CD4-positive, CD25-positive, alpha-beta regulatory T cell (primary cell): Measurements from ENCODE around the gene OSBPL8. TPM values are rescaled to one million over a fixed set of nuclear protein-coding genes. Genes with fewer than 3 reads are reported as not detected.

Experiments used
- ATAC-seq, 2 donors: fragments of 150-1000 bp; cut with Tn5 transposase; one replicate each; pipeline ENCODE4 v1.10.0; 2021; ENCODE audit warnings: low read depth in 2 of 2, moderate number of reproducible peaks in 2 of 2, moderate library complexity in 1 of 2
- DNase-seq, 3 donors: peaks; one replicate each; pipeline versions ENCODE4 v3.0.0 to v3.0.0-alpha.2; 2012 to 2022; ENCODE audit warnings: mixed read lengths in 1 of 3
- H3K27ac ChIP-seq: one replicate; pipeline ENCODE4 v1.7.0; 2013; ENCODE audit warnings: mild to moderate bottlenecking, low read length; ENCODE audit not compliant: insufficient read depth, poor library complexity, severe bottlenecking
- H3K27me3 ChIP-seq: one replicate; pipeline ENCODE4 v1.7.0; 2013; ENCODE audit warnings: low read length; ENCODE audit not compliant: control insufficient read depth, insufficient read depth
- H3K36me3 ChIP-seq: one replicate; pipeline ENCODE4 v1.7.0; 2013; ENCODE audit warnings: mild to moderate bottlenecking, low read length, moderate library complexity; ENCODE audit not compliant: control insufficient read depth, insufficient read depth
- H3K4me1 ChIP-seq: 2 replicates; pipeline ENCODE4 v1.7.0; 2013; ENCODE audit warnings: mild to moderate bottlenecking, low read length; ENCODE audit not compliant: insufficient read depth, control insufficient read depth, poor library complexity, severe bottlenecking
- H3K4me3 ChIP-seq: one replicate; pipeline ENCODE4 v1.7.0; 2013; ENCODE audit warnings: low read depth, mild to moderate bottlenecking, low read length, moderate library complexity
- H3K9me3 ChIP-seq, 2 experiments: 1 replicate in 1 of 2; 2 replicates in 1 of 2; pipeline ENCODE4 v1.7.0; 2013; ENCODE audit warnings: low read length in 2 of 2, mild to moderate bottlenecking in 1 of 2, moderate library complexity in 1 of 2; ENCODE audit not compliant: control insufficient read depth in 2 of 2
- H3K27ac Mint-ChIP-seq, 3 donors: one replicate each; pipeline ENCODE4 v1.8.0; 2020 to 2022; ENCODE audit warnings: mild to moderate bottlenecking in 3 of 3, mixed read lengths in 3 of 3, moderate library complexity in 2 of 3
- H3K27me3 Mint-ChIP-seq: one replicate; pipeline ENCODE4 v1.8.0; 2022; ENCODE audit warnings: mild to moderate bottlenecking, mixed read lengths
- H3K36me3 Mint-ChIP-seq: one replicate; pipeline ENCODE4 v1.8.0; 2020; ENCODE audit warnings: mixed read lengths
- H3K4me1 Mint-ChIP-seq, 4 donors: one replicate each; pipeline ENCODE4 v1.8.0; 2020 to 2022; ENCODE audit warnings: mixed read lengths in 4 of 4, mild to moderate bottlenecking in 1 of 4
- H3K4me3 Mint-ChIP-seq, 4 donors: one replicate each; pipeline ENCODE4 v1.8.0; 2020 to 2022; ENCODE audit warnings: mild to moderate bottlenecking in 4 of 4, mixed read lengths in 4 of 4, moderate library complexity in 3 of 4
- H3K9me3 Mint-ChIP-seq, 7 donors: one replicate each; pipeline ENCODE4 v1.8.0; 2020 to 2022; ENCODE audit warnings: mixed read lengths in 7 of 7, mild to moderate bottlenecking in 3 of 7, moderate library complexity in 2 of 7
- polyA plus RNA-seq, 4 donors: library from polyadenylated mRNA; unstranded; fragments of 300-500 nt; fragmentation: Illumina TruSeq; gene quantifications; one replicate each; pipeline ENCODE4 v1.2.3, GENCODE V29; 2021
- total RNA-seq: library from RNA; stranded (reverse); gene quantifications from one replicate; pipeline ENCODE4 v1.2.3, GENCODE V29; 2022

Gene OSBPL8
- total and polyA plus RNA-seq, 5 donors from 2014 or later, result 129 to 195 (median 172) TPM

- no peak for DNase-seq
- H3K27me3 Mint-ChIP-seq, result no peaks in the 10 kb centered on the region
- Histone ChIP-seq H3K27ac (no peak overlapping the region), H3K36me3 (peaks cover 62% of the 10 kb centered on the region), H3K4me1 (no peaks in the 10 kb centered on the region), H3K9me3 (no peaks in the 10 kb centered on the region), H3K27me3 (no peaks in the 10 kb centered on the region), H3K4me3 (no peak overlapping the region)
- H3K4me3 Mint-ChIP-seq, result no peak overlapping the region
- peaks cover 0 to 11% (median 2%) of the 10 kb centered on the region in 4 donors for H3K4me1 Mint-ChIP-seq
- no peak overlapping the region for H3K27ac Mint-ChIP-seq
- peaks cover 23% of the 10 kb centered on the region for H3K36me3 Mint-ChIP-seq
- no peaks in the 10 kb centered on the region for H3K9me3 Mint-ChIP-seq
- ATAC-seq, result no peak
Measured at GRCh38 chr12:76400136-76400535, 159.4 kb downstream of the OSBPL8 start.

- Mint-ChIP-seq H3K9me3 (no peaks in the 10 kb centered on the region), H3K27me3 (no peaks in the 10 kb centered on the region), H3K4me3 (no peak overlapping the region), H3K36me3 (peaks cover 27% of the 10 kb centered on the region), H3K27ac (no peak overlapping the region), H3K4me1 (peaks cover 0 to 11% (median 2%) of the 10 kb centered on the region in 4 donors)
- Histone ChIP-seq H3K36me3 (peaks cover 70% of the 10 kb centered on the region), H3K4me3 (no peak overlapping the region), H3K9me3 (no peaks in the 10 kb centered on the region), H3K4me1 (no peaks in the 10 kb centered on the region), H3K27ac (no peak overlapping the region), H3K27me3 (no peaks in the 10 kb centered on the region)
- ATAC-seq (no peak), DNase-seq (no peak)
Measured at GRCh38 chr12:76399040-76399439, 160.5 kb downstream of the OSBPL8 start.

GRCh38 chr12:76398106-76398505 is 161.5 kb downstream of the OSBPL8 start:
- no peaks in the 10 kb centered on the region for H3K27me3 Mint-ChIP-seq
- H3K27ac ChIP-seq, result no peak overlapping the region
- no peak overlapping the region for H3K4me3 Mint-ChIP-seq
- no peaks in the 10 kb centered on the region for H3K27me3 ChIP-seq
- no peaks in the 10 kb centered on the region for H3K4me1 ChIP-seq
- no peak overlapping the region for H3K27ac Mint-ChIP-seq
- no peaks in the 10 kb centered on the region for H3K9me3 ChIP-seq
- DNase-seq (no peak), ATAC-seq (no peak)
- H3K9me3 Mint-ChIP-seq, result no peaks in the 10 kb centered on the region
- peaks cover 29% of the 10 kb centered on the region for H3K36me3 Mint-ChIP-seq
- H3K4me3 ChIP-seq, result no peak overlapping the region
- H3K36me3 ChIP-seq, result peaks cover 69% of the 10 kb centered on the region
- peaks cover 0 to 9% (median 0%) of the 10 kb centered on the region in 4 donors for H3K4me1 Mint-ChIP-seq

- ATAC-seq (no peak), DNase-seq (no peak)
- H3K27ac Mint-ChIP-seq, result peak overlapping the region in 2 of 3 donors; percentile 41 to 80
- Histone ChIP-seq H3K36me3 (peaks cover 70% of the 10 kb centered on the region), H3K27ac (no peak overlapping the region), H3K4me3 (no peak overlapping the region), H3K9me3 (no peaks in the 10 kb centered on the region), H3K4me1 (no peaks in the 10 kb centered on the region), H3K27me3 (no peaks in the 10 kb centered on the region)
- H3K36me3 Mint-ChIP-seq, result peaks cover 52% of the 10 kb centered on the region
- no peaks in the 10 kb centered on the region for H3K27me3 Mint-ChIP-seq
- H3K4me1 Mint-ChIP-seq, result peaks cover 0 to 7% (median 0%) of the 10 kb centered on the region in 4 donors
- H3K4me3 Mint-ChIP-seq, result no peak overlapping the region
- H3K9me3 Mint-ChIP-seq, result no peaks in the 10 kb centered on the region
Measured at GRCh38 chr12:76391461-76391860, 168.1 kb downstream of the OSBPL8 start.

- H3K27me3 ChIP-seq, result no peaks in the 10 kb centered on the region
Measured at GRCh38 chr12:76387614-76388013, 172.0 kb downstream of the OSBPL8 start.

GRCh38 chr12:76384560-76384959 is 175.0 kb downstream of the OSBPL8 start:
- Mint-ChIP-seq H3K9me3 (no peaks in the 10 kb centered on the region), H3K4me3 (no peak overlapping the region), H3K36me3 (peaks cover 50% of the 10 kb centered on the region), H3K27me3 (no peaks in the 10 kb centered on the region), H3K27ac (no peak overlapping the region), H3K4me1 (peaks cover 0 to 6% (median 2%) of the 10 kb centered on the region in 4 donors)
- DNase-seq (no peak), ATAC-seq (no peak)
- H3K36me3 ChIP-seq, result peaks cover 75% of the 10 kb centered on the region
- H3K27me3 ChIP-seq, result no peaks in the 10 kb centered on the region
- H3K9me3 ChIP-seq, result no peaks in the 10 kb centered on the region
- no peak overlapping the region for H3K27ac ChIP-seq
- H3K4me3 ChIP-seq, result no peak overlapping the region
- no peaks in the 10 kb centered on the region for H3K4me1 ChIP-seq

More at GRCh38 chr12:76387614-76388013, 172.0 kb downstream of the OSBPL8 start:
- DNase-seq (no peak), ATAC-seq (no peak)
- Histone ChIP-seq H3K9me3 (no peaks in the 10 kb centered on the region), H3K4me1 (no peaks in the 10 kb centered on the region), H3K4me3 (no peak overlapping the region), H3K36me3 (peaks cover 89% of the 10 kb centered on the region), H3K27ac (no peak overlapping the region)
- Mint-ChIP-seq H3K4me1 (peaks cover 0 to 7% (median 2%) of the 10 kb centered on the region in 4 donors), H3K27ac (no peak overlapping the region), H3K27me3 (no peaks in the 10 kb centered on the region), H3K9me3 (no peaks in the 10 kb centered on the region), H3K4me3 (no peak overlapping the region), H3K36me3 (peaks cover 61% of the 10 kb centered on the region)

GRCh38 chr12:76383988-76384387 is 175.6 kb downstream of the OSBPL8 start:
- no peak overlapping the region for H3K4me3 ChIP-seq
- Mint-ChIP-seq H3K4me1 (peaks cover 0 to 10% (median 2%) of the 10 kb centered on the region in 4 donors), H3K36me3 (peaks cover 50% of the 10 kb centered on the region), H3K27ac (no peak overlapping the region), H3K4me3 (no peak overlapping the region), H3K9me3 (no peaks in the 10 kb centered on the region), H3K27me3 (no peaks in the 10 kb centered on the region)
- no peaks in the 10 kb centered on the region for H3K4me1 ChIP-seq
- H3K36me3 ChIP-seq, result peaks cover 73% of the 10 kb centered on the region
- H3K9me3 ChIP-seq, result no peaks in the 10 kb centered on the region
- no peaks in the 10 kb centered on the region for H3K27me3 ChIP-seq
- ATAC-seq (no peak), DNase-seq (no peak)
- no peak overlapping the region for H3K27ac ChIP-seq

- H3K9me3 Mint-ChIP-seq, result no peaks in the 10 kb centered on the region
- H3K27me3 Mint-ChIP-seq, result no peaks in the 10 kb centered on the region
- no peak overlapping the region for H3K4me3 Mint-ChIP-seq
- no peak for DNase-seq
- no peak overlapping the region for H3K27ac Mint-ChIP-seq
- H3K36me3 Mint-ChIP-seq, result peaks cover 61% of the 10 kb centered on the region
- Histone ChIP-seq H3K27ac (no peak overlapping the region), H3K9me3 (no peaks in the 10 kb centered on the region), H3K36me3 (peaks cover 67% of the 10 kb centered on the region), H3K4me3 (no peak overlapping the region), H3K4me1 (no peaks in the 10 kb centered on the region), H3K27me3 (no peaks in the 10 kb centered on the region)
- no peak for ATAC-seq
- H3K4me1 Mint-ChIP-seq, result peaks cover 0 to 14% (median 3%) of the 10 kb centered on the region in 4 donors
Measured at GRCh38 chr12:76379261-76379660, 180.3 kb downstream of the OSBPL8 start.
